ENCODE measurements around the gene ITPA.

DNA sequence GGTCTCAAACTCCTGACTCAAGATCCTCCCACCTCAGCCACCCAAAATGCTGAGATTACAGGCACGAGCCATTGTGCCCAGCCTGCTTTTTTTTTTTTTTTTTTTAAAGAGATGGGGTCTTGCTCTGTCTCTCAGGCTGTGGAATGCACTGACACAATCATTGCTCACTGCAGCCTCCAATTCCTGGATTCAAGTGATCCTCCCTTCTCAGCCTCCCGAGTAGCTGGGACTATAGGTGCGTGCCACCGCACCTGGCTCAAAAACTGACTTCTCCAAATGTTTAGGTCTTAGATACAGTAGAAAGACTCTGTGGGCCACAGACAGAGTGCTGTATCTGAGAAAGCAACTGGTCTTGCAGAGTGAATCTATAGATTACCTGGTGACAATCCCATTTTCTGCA lies 60.8 kb downstream of the ITPA start:
- TF ChIP-seq, protein P1, sequence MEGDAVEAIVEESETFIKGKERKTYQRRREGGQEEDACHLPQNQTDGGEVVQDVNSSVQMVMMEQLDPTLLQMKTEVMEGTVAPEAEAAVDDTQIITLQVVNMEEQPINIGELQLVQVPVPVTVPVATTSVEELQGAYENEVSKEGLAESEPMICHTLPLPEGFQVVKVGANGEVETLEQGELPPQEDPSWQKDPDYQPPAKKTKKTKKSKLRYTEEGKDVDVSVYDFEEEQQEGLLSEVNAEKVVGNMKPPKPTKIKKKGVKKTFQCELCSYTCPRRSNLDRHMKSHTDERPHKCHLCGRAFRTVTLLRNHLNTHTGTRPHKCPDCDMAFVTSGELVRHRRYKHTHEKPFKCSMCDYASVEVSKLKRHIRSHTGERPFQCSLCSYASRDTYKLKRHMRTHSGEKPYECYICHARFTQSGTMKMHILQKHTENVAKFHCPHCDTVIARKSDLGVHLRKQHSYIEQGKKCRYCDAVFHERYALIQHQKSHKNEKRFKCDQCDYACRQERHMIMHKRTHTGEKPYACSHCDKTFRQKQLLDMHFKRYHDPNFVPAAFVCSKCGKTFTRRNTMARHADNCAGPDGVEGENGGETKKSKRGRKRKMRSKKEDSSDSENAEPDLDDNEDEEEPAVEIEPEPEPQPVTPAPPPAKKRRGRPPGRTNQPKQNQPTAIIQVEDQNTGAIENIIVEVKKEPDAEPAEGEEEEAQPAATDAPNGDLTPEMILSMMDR (IDR thresholded peaks at IDR 0.05; ENCODE audit: borderline replicate concordance, extremely low read depth, low read length, poor library complexity, severe bottlenecking) = no peak
- TF ChIP-seq EZH2 (IDR thresholded peaks at IDR 0.05; ENCODE audit: borderline replicate concordance, low read depth, low read length, severe bottlenecking) = no peak
